ENCODE results near the gene CBY2.

Gene CBY2

GRCh38 chr13:45702869-45703391 lies 810 bp downstream of the CBY2 start:
- no peak overlapping the region for H3K4me3 ChIP-seq (ENCODE audit: low read depth, low read length)
- no peak for DNase-seq (ENCODE audit: low read depth)
- TF ChIP-seq, protein P1, sequence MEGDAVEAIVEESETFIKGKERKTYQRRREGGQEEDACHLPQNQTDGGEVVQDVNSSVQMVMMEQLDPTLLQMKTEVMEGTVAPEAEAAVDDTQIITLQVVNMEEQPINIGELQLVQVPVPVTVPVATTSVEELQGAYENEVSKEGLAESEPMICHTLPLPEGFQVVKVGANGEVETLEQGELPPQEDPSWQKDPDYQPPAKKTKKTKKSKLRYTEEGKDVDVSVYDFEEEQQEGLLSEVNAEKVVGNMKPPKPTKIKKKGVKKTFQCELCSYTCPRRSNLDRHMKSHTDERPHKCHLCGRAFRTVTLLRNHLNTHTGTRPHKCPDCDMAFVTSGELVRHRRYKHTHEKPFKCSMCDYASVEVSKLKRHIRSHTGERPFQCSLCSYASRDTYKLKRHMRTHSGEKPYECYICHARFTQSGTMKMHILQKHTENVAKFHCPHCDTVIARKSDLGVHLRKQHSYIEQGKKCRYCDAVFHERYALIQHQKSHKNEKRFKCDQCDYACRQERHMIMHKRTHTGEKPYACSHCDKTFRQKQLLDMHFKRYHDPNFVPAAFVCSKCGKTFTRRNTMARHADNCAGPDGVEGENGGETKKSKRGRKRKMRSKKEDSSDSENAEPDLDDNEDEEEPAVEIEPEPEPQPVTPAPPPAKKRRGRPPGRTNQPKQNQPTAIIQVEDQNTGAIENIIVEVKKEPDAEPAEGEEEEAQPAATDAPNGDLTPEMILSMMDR (conservative IDR thresholded peaks at IDR 0.05; ENCODE audit: low read depth, low read length), result no peak

DNA sequence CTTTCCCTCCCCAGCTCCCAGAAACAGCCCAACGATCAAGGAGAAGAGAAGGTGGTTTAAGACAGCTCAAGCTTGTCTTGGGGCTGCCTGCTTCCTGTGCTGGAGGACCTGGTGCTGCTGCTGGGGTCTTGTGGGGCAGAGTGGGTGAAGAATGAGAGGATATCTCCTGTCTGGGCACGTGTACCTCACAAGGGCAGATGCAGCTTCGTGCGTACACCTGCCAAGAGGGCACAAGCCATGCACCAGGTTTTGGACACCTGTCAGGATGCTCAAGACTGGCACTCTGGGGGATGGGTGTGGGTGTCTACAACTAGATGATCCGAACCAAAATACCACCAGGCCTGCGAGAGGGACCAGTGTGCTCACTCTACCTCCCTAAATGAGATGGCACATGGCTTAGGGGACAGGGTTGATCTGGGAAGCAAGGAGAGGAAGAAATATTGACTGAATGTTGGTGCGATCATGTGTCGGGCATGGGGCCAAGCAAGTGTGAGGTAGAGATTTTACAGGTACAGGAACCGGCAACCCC lies 2.2 kb downstream of the CBY2 start:
- no peak overlapping the region for H3K4me3 ChIP-seq (ENCODE audit: low read depth, low read length)
- no peak for DNase-seq (ENCODE audit: low read depth)
- TF ChIP-seq, protein P1 (conservative IDR thresholded peaks at IDR 0.05; ENCODE audit: low read depth, low read length), result no peak

DNA sequence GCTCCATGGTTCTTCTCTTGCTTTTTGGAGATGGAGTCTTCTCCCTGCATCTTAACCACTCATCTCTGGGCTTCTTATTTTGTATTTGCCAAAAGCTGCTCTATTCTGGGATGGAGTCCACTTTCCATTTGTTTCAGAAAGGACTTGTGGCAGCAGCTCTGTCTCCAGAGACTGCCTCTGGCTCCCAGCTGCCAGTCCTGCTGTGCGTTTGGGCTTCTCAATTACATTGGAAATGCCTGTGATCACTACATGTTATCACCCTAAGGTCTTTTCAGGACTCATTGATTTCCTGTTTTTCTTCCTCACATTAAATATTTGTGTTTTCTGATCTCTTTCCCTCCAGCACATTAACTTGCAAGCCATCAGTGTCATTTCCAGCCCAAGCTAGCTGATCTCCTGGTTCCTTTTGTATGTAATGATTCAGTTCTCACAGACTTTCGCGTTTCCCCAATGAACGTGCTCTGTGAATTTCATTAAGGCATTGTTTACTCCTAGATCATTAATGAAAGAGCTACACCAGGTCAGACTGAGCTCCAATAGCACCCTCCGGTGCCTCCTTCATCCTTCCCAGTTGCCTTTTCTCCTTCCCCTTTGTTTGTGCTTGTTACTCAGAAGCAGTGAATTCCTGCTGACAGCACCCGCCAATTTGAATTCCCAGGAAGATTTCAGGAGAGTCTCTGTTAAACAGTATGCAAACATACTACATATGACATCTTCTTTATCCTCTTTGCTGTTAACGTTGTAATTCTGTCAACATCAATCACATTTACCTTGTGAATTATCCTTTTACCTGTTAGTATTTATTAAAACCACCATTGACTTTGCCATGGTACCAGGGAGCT lies 3.0 kb downstream of the CBY2 start:
- DNase-seq (ENCODE audit: low read depth), result no peak
- TF ChIP-seq, protein P1 (conservative IDR thresholded peaks at IDR 0.05; ENCODE audit: low read depth, low read length), result no peak
- no peak overlapping the region for H3K4me3 ChIP-seq (ENCODE audit: low read depth, low read length)

DNA sequence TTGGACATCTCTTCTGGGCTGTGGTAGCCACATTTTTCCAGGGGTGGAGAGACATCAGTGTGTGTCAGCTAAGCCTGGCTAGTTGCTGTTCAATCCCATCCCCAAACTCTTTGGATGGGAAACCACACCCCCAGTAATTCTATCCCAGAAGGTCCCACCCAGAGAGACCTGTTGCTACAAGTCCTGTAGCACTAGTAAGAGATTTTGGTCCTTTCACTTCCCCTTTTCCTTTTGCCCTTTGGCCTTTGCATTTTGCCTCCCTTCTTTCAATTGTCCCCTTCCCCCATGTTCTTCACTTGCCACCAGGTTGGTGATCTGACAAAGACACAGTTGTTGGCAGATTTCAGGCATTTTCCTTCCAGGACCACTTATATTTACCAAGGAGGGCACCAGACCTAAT lies 3.8 kb downstream of the CBY2 start:
- no peak for DNase-seq (ENCODE audit: low read depth)
- H3K4me3 ChIP-seq (ENCODE audit: low read depth, low read length), result no peak overlapping the region
- TF ChIP-seq, protein P1 (conservative IDR thresholded peaks at IDR 0.05; ENCODE audit: low read depth, low read length), result no peak

DNA sequence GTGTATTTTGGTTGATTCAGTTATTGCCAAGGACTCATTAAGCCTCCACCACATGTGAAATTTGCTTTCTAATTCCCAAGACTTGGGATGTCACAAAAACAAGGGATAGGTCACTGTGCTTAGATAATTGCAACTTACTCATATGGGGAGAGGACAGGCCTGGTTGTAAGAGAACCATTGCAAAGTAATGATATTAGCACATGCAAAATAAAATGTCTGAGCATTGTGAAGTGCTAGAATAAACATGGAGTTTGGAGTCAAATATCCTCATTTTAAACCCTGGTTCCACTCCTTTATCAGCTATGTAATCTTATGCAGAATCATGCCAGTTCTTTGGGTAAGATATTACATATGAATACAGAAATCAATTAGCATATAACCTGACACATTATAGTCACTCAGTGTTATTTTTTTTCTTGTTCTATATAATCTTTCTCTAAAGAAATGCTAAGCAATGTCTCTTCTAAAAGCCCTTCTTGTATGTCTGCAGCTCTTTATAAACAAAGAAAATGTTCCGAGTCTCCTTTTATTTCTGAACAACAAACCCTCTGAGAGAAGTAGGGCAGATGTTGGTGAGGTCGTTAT lies 5.5 kb downstream of the CBY2 start:
- TF ChIP-seq, protein P1 (conservative IDR thresholded peaks at IDR 0.05; ENCODE audit: low read depth, low read length), result no peak
- H3K4me3 ChIP-seq (ENCODE audit: low read depth, low read length), result no peak overlapping the region
- DNase-seq (ENCODE audit: low read depth), result no peak

DNA sequence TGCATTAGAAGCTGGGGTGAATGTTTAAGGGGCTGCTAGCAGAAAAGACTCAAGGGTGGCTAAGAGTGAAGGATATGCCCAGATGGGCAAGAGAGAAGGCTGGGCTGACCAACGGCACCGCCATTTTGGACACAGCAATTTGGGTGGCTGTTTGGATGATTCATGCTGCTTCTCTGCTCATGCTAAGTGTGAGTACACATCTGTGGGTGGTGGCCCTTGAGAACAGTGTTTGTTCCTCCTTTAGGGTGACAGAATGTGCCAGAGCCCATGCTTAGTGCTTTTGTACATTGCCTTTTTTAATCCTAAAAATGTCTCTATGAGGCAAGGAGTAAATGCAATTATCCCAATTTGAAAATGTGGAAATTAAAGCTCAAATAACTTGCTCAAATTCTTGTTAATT lies 9.8 kb downstream of the CBY2 start:
- no peak for DNase-seq (ENCODE audit: low read depth)
- H3K4me3 ChIP-seq (ENCODE audit: low read depth, low read length), result no peak overlapping the region
- TF ChIP-seq, protein P1 (conservative IDR thresholded peaks at IDR 0.05; ENCODE audit: low read depth, low read length), result no peak
